Heart right ventricle (tissue), 16 donors: ENCODE measurements around the gene GPSM3. TPM values are rescaled to one million over a fixed set of nuclear protein-coding genes. Genes with fewer than 3 reads are reported as not detected.
A peak's percentile ranks its signal among the peaks of the same experiment; 100 is the strongest.

ENCODE experiments used
- ATAC-seq, 8 donors: fragments of 200-7000 bp; cut with Tn5 transposase; one replicate each; pipeline ENCODE4 v1.9.1; 2020; ENCODE audit warnings: mild to moderate bottlenecking in 8 of 8, moderate library complexity in 8 of 8, moderate number of reproducible peaks in 1 of 8
- DNase-seq, 2 donors: peaks; one replicate each; pipeline ENCODE4 v3.0.0-alpha.2; 2020
- H3K27ac ChIP-seq, 10 donors: fragments of 200-600 bp; sonication (generic) in 2 of 10; one replicate each; pipeline versions ENCODE4 v1.5.0 to v1.8.0; 2020 to 2022; ENCODE audit warnings: mild to moderate bottlenecking in 3 of 10
- H3K27me3 ChIP-seq, 7 donors: fragments of 200-600 bp; one replicate each; pipeline ENCODE4 v1.8.0; 2021 to 2022; ENCODE audit warnings: mild to moderate bottlenecking in 2 of 7
- H3K36me3 ChIP-seq, 9 donors: fragments of 200-600 bp; sonication (generic) in 1 of 9; one replicate each; pipeline versions ENCODE4 v1.5.0 to v1.8.0; 2020 to 2022; ENCODE audit warnings: mild to moderate bottlenecking in 2 of 9
- H3K4me1 ChIP-seq, 9 donors: fragments of 200-600 bp; sonication (generic) in 1 of 9; one replicate each; pipeline versions ENCODE4 v1.5.0 to v1.8.0; 2020 to 2022; ENCODE audit warnings: mild to moderate bottlenecking in 4 of 9
- H3K4me3 ChIP-seq, 10 donors: fragments of 200-600 bp; sonication (generic) in 2 of 10; one replicate each; pipeline versions ENCODE4 v1.5.0 to v1.8.0; 2020 to 2022; ENCODE audit warnings: mild to moderate bottlenecking in 7 of 10, moderate library complexity in 2 of 10
- H3K9me3 ChIP-seq, 11 donors: fragments of 200-600 bp in 10 of 11; sonication (generic) in 2 of 11; one replicate each; pipeline versions ENCODE4 v1.5.0 to v1.8.0; 2013 to 2022; ENCODE audit warnings: mild to moderate bottlenecking in 2 of 11, control low read depth in 1 of 11, moderate library complexity in 1 of 11
- CTCF ChIP-seq, 9 donors: fragments of 200-600 bp; sonication (generic) in 2 of 9; IDR thresholded peaks; one replicate each; pipeline versions ENCODE4 v1.5.0 to v1.8.0; 2021 to 2022; ENCODE audit warnings: antibody characterized with exemption in 9 of 9, mild to moderate bottlenecking in 5 of 9, moderate library complexity in 1 of 9
- WGBS, 2 donors: extraction: QIAGEN DNeasy Blood & Tissue Kit; methylation state at CpG; one replicate each; pipeline ENCODE4 v1.1.7; 2013; ENCODE audit warnings: inconsistent platforms in 1 of 2; 5-methylcytosine and 5-hydroxymethylcytosine counted together
- intact Hi-C, 10 donors: fragments of 100-400 bp; cut with DNase I; formaldehyde crosslinking; loops; one replicate each; pipeline versions ENCODE4 v1.11.1 to v1.14.2; 2022
- polyA plus RNA-seq, 2 donors: library from polyadenylated mRNA; stranded (reverse); fragments of 200-250 nt; gene quantifications; one replicate each; pipeline ENCODE4 v1.2.3, GENCODE V29; 2013
- total RNA-seq, 10 donors: library from RNA; stranded (reverse); fragmentation: NEBNext Ultra II Directional in 3 of 10; extraction: Animal tissue kit (Norgen Biotek cat#: 25700) in 3 of 10; gene quantifications; one replicate each; pipeline versions ENCODE4 v1.2.1 to v1.2.4, GENCODE V29; 2021 to 2023
- donor health status: Arrhythmogenic right ventricular cardiomyopathy.
- donor health status: ischemic (EF 13 %, LVEDD 7.1; RV severe dilation, severe dysfunction).
- donor health status: healthy with polysubstance abuse.
- donor health status: DM: no; HTN: yes; CAD: no.
- donor health status: DM: no; HTN: no; CAD: no.
- donor health status: ischemic (EF 25% LVEDD 6.9; RV normal size, moderate dysfunction).
- donor health status: ischemic (EF 25% LVEDD 5.7; RV mildly dilated, moderate dysfunction).
- donor health status: healthy.
- donor health status: DM: yes; HTN: yes; CAD: no.
- donor health status: Ischemic cardiomyopathy.
- donor health status: ischemic (EF 35%, LVEDD 5.7; RV mildly dilated, moderate dysfunction).
- donor health status: nonischemic (EF 11% LVEDD 7.7; RV severe dilation, severe dysfunction).
- donor health status: DM: yes; HTN: yes; CAD: no.
- donor health status: PGD.
- donor health status: ischemic (EF 29% LVEDD 5.4; RV normal size, mild dysfunction).
- donor health status: nonischemic (EF 23%, LVEDD 6.1; RV moderate dilation, normal function).

GPSM3 gene
- total and polyA plus RNA-seq, 12 donors, result 2.4 to 28.0 (median 4.6) TPM

DNA sequence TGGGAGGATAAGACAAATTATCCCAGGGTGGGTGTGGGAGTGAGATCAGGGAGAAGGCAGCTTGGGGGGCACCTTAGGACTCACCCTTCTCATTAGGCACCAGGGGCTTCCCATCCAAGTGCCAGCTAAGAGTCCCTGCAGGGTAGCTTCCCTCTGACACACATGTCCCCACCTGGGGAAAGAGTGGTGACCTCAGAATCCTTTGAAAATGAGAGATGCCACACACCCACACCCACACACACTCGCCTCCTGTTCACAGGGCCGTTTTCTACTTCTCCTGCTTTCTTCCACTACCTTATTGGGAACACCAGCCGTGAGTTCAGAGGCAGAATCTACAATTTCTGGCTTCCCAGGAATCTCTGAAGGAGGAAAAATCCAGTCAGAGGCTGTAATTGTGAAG lies 9.4 kb downstream of the GPSM3 start:
- Histone ChIP-seq H3K4me1 (peaks cover 16 to 91% (median 60%) of the 10 kb centered on the region in 9 donors), H3K9me3 (no peaks in the 10 kb centered on the region), H3K36me3 (peaks cover 0 to 72% (median 25%) of the 10 kb centered on the region in 9 donors), H3K27me3 (no peaks in the 10 kb centered on the region), H3K4me3 (no peak overlapping the region), H3K27ac (peak overlapping the region; percentile 22 to 99 (median 66))
- ATAC-seq, result no peak
- TF ChIP-seq CTCF (IDR thresholded peaks at IDR 0.05), result no peak
- 77 to 90% methylated on average over 3 of the region's 3 CpGs for WGBS, 2 donors
- intact Hi-C loops, result no loop called here
- DNase-seq, result no peak

DNA sequence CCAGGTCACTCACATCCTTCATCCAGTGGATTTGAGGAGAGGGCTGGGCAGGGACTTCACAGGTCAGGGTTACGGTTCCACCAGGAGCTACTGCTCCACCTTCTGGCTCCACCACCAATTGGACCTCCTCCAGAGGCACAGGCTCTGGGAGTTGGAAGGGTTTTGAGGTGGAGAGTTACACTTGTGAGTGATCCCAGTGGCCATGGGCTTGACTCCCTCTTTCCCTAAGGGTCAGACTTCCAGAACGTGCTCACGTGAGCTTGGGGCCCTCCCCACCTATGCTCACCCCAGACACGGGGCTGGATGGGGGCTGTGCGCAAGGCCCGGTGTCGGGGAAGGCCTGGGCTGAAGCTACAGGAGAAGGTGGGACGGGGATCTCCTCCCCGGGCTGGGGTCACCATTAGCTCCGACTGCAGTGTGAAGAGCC lies 9.9 kb downstream of the GPSM3 start:
- H3K4me1 ChIP-seq, result peaks cover 16 to 87% (median 59%) of the 10 kb centered on the region in 9 donors
- WGBS, 2 donors, result 82 to 90% methylated on average over 10 of the region's 10 CpGs
- H3K27me3 ChIP-seq, result no peaks in the 10 kb centered on the region
- peak overlapping the region in 9 of 10 donors; percentile 19 to 99 (median 57) for H3K27ac ChIP-seq
- no peak for TF ChIP-seq CTCF (IDR thresholded peaks at IDR 0.05)
- no peak for ATAC-seq
- H3K4me3 ChIP-seq, result no peak overlapping the region
- H3K9me3 ChIP-seq, result no peaks in the 10 kb centered on the region
- no peak for DNase-seq
- peaks cover 0 to 67% (median 20%) of the 10 kb centered on the region in 9 donors for H3K36me3 ChIP-seq
- intact Hi-C loops, result no loop called here

DNA sequence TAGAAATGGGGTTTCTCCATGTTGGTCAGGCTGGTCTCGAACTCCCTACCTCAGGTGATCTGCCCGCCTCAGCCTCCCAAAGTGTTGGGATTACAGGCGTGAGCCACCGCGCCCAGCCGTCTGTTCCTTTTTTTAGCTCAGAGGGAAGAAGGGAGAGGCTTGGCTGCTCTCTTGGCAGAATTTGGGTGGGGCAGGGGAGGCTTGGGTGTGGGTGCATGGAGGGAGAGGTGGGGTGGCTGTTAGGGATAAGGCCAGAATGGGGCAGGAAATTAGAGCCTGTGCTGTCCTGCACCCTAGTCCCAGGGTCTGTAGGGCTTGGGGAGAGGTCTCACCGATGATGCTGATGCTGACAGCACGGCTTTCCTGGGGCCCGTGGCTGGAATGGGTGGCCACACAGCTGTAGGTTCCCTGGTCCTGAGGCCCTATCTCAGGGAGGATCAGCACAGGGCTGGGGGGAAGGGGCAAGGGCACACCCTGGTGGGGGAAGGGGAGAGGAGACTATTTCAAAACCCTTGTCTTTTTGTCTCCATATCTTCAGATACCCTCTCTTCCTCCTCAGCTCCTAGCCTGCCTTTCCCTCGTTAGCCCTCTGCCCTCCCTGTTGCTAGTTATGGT lies 10.4 kb downstream of the GPSM3 start:
- Histone ChIP-seq H3K9me3 (no peaks in the 10 kb centered on the region), H3K27me3 (no peaks in the 10 kb centered on the region), H3K4me3 (no peak overlapping the region), H3K27ac (peak overlapping the region in 8 of 10 donors; percentile 19 to 99 (median 61)), H3K4me1 (peaks cover 16 to 83% (median 59%) of the 10 kb centered on the region in 9 donors), H3K36me3 (peaks cover 0 to 62% (median 15%) of the 10 kb centered on the region in 9 donors)
- TF ChIP-seq CTCF (IDR thresholded peaks at IDR 0.05), result no peak
- 70 to 87% methylated on average over 10 of the region's 10 CpGs for WGBS, 2 donors
- intact Hi-C loops, result no loop called here
- DNase-seq (no peak), ATAC-seq (no peak)

DNA sequence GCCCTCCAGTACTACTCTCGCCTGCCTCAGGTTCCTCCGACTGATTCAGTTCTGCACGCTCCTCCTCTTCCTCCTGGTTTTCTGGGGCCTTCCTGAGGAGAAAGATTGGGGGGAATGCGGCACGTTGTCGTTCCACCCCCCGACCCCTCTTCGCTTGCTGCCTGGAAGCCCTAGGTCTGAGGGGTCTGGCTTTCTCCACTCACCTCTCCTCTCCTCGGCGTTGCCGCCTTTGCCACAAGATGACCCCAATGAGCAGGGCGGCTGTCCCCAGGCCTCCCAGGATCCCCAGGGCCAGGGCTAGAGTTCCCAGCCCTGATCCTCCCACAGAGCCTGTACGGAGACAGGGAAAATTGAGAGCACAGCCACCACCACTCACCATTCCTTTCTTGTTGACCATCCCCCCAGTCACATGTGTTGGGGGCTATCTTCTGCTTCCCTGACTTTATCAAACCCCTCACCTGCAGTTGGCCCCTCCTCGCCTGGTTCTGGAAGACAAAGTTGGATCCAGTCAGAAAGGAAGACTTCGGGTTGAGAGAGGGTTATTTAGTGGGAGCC lies 11.2 kb downstream of the GPSM3 start:
- Histone ChIP-seq H3K9me3 (no peaks in the 10 kb centered on the region), H3K27me3 (no peaks in the 10 kb centered on the region), H3K36me3 (peaks cover 0 to 54% (median 11%) of the 10 kb centered on the region in 9 donors), H3K4me3 (no peak overlapping the region), H3K4me1 (peaks cover 16 to 83% (median 58%) of the 10 kb centered on the region in 9 donors), H3K27ac (peak overlapping the region in 4 of 10 donors; percentile 5 to 99 (median 59))
- ATAC-seq, result no peak
- intact Hi-C loops, result no loop called here
- no peak for TF ChIP-seq CTCF (IDR thresholded peaks at IDR 0.05)
- 85 to 90% methylated on average over 15 of the region's 15 CpGs for WGBS, 2 donors
- DNase-seq, result no peak
